ENCODE results near the gene C10orf105.

Gene C10orf105

DNA sequence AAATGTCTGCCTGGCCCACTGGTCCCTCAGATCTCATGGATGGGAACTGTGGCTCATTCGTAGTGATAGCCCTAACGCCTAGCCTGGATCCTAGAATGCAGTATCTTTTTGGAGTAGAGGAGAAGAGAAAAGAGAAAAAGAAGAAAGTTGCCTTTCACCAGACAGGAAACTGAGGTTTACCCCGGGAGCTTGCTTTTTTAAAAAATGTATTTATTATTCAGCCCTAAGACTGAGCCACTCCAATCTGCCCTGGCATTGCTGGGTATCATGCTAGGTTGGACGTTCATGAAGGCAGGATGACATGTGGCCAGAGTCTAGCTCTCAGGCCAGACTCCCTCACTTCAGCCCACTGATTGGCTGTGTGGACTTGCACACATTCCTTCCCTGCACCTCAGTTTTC, 21.5 kb upstream of the C10orf105 start:
- Histone ChIP-seq H3K9me3 (ENCODE audit: low read length) (no peaks in the 10 kb centered on the region), H3K9ac (ENCODE audit: low read length) (no peak overlapping the region), H3K4me3 (ENCODE audit: low read depth in 1 of 2, low read length in 2 of 2) (no peak overlapping the region), H3K27ac (ENCODE audit: low read depth, low read length) (no peak overlapping the region), H3K27me3 (ENCODE audit: control insufficient read depth in 1 of 2, insufficient read depth in 2 of 2, low read length in 2 of 2) (no peaks in the 10 kb centered on the region), H3K4me1 (ENCODE audit: insufficient read depth, low read length) (peaks cover 23% of the 10 kb centered on the region), H3K36me3 (ENCODE audit: insufficient read depth, low read length) (no peaks in the 10 kb centered on the region)

DNA sequence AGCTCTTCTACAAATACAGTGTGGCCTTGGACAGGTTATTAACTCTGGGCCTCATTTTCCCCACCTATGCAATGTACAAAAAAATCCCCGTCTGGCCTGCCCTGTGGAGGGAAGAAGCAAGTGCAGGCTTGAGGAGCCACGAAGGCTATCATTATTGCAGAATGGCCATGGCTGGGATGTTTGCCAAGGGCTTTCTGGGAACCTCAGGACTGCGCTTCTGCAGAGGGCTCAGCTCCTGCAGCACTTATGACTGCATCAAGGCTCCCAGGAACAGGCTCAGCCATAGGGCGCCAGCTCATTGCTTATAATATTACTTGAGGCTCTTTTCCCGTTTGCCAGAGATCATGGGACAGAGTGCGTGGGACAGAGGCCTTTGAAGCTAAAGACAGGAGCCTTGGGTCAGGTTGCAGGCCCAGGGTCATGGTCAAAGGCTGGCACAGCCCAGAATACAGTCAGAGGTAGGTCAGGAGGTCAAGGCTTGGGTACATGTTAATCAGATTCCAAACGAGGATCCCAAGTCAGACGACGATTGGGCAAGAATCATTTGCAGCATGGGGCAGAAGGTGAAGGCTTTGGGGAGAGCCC, 20.6 kb upstream of the C10orf105 start:
- no peaks in the 10 kb centered on the region for H3K36me3 ChIP-seq (ENCODE audit: insufficient read depth, low read length)
- peaks cover 21% of the 10 kb centered on the region for H3K4me1 ChIP-seq (ENCODE audit: insufficient read depth, low read length)
- no peak overlapping the region for H3K9ac ChIP-seq (ENCODE audit: low read length)
- peak overlapping the region; percentile 12 for H3K27ac ChIP-seq (ENCODE audit: low read depth, low read length)
- no peaks in the 10 kb centered on the region for H3K9me3 ChIP-seq (ENCODE audit: low read length)
- no peak overlapping the region for H3K4me3 ChIP-seq (ENCODE audit: low read depth in 1 of 2, low read length in 2 of 2)
- no peaks in the 10 kb centered on the region for H3K27me3 ChIP-seq (ENCODE audit: control insufficient read depth in 1 of 2, insufficient read depth in 2 of 2, low read length in 2 of 2)

DNA sequence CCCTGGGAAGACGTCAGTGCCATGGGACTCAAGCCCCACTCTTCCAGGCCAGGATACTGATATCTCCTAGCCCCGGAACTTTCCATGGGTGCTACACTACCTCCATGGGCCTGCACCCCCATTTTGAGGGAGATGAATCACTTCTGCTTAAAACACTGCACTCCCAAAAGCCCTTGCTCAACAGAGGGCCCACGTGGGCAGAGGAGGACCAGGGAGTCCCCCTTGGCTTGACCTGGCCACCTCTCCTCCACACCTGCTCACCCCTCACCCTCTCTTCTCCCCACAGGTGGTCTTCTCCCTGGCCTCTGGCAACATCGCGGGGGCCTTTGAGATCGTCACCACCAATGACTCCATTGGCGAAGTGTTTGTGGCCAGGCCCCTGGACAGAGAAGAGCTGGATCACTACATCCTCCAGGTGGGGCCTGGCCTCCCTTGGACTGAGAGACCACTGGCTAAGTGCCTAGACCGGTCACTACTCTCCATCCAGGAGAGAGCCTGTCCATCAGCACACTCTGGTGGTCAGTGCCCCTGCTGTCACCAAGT, 19.9 kb upstream of the C10orf105 start:
- no peaks in the 10 kb centered on the region for H3K27me3 ChIP-seq (ENCODE audit: control insufficient read depth in 1 of 2, insufficient read depth in 2 of 2, low read length in 2 of 2)
- H3K9me3 ChIP-seq (ENCODE audit: low read length): no peaks in the 10 kb centered on the region
- no peak overlapping the region for H3K4me3 ChIP-seq (ENCODE audit: low read depth in 1 of 2, low read length in 2 of 2)
- peaks cover 21% of the 10 kb centered on the region for H3K4me1 ChIP-seq (ENCODE audit: insufficient read depth, low read length)
- H3K36me3 ChIP-seq (ENCODE audit: insufficient read depth, low read length): no peaks in the 10 kb centered on the region
- no peak overlapping the region for H3K27ac ChIP-seq (ENCODE audit: low read depth, low read length)
- no peak overlapping the region for H3K9ac ChIP-seq (ENCODE audit: low read length)

DNA sequence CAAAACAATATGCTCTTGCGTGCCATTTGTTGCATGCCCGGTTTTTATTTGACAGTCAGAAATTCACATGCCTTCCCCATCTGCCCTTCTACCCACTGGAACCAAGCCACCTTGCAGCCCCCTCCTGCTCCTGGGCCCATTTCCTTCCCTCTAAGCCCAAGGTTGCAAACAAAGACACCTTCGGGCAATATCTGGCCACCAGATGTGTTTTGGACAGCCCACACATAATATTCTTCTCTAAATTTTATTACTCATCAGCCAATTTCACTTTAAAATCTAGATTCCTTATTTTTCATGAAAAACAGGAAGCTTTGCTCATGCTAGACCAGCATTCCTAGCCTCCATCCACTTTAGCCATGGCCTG, 18.2 kb upstream of the C10orf105 start:
- Histone ChIP-seq H3K9me3 (ENCODE audit: low read length) (no peaks in the 10 kb centered on the region), H3K36me3 (ENCODE audit: insufficient read depth, low read length) (no peaks in the 10 kb centered on the region), H3K9ac (ENCODE audit: low read length) (no peak overlapping the region), H3K27me3 (ENCODE audit: control insufficient read depth in 1 of 2, insufficient read depth in 2 of 2, low read length in 2 of 2) (no peaks in the 10 kb centered on the region), H3K4me1 (ENCODE audit: insufficient read depth, low read length) (peaks cover 21% of the 10 kb centered on the region), H3K27ac (ENCODE audit: low read depth, low read length) (no peak overlapping the region), H3K4me3 (ENCODE audit: low read depth in 1 of 2, low read length in 2 of 2) (no peak overlapping the region)

DNA sequence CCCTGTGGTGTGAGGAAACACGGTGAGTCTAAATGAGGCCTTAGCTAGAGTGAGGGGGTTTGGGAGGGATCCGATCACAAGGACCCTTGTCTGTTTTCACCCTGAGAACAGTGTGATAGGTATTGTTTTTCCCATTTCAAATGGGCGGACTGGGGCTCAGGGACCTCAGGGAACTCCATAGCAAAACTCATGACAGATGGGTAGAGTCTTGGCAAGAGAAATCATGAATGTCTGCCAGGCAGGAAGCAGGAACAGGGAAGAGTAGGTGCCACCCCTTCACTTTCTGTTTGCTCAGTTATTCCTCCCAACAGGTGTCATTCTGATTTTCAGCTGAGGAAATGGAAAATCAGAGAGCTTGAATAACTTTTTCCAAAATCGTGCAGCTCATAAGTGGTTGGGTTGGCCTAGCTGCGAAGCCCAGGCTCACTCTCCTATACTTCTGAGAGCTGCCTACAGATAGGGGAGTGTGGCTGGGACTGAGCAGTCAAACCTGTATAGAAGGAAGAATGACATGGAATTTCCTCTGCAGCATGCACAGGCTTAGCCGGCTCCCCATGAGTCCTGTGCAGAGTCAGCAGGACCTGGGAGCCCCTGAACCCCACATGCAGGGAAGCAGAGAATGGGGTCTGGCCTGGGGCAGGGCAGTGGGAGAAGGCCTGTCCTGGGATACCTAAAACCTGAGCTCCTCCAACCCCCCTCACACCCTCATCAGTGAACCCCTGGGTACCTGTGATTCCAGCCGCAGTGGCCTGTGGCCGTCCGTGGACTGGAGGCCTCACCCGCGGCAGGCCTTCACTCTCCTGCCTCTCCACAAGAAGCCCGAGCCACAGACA, 17.6 kb upstream of the C10orf105 start:
- Histone ChIP-seq H3K4me1 (ENCODE audit: insufficient read depth, low read length) (peaks cover 21% of the 10 kb centered on the region), H3K9me3 (ENCODE audit: low read length) (no peaks in the 10 kb centered on the region), H3K9ac (ENCODE audit: low read length) (no peak overlapping the region), H3K4me3 (ENCODE audit: low read depth in 1 of 2, low read length in 2 of 2) (no peak overlapping the region), H3K27me3 (ENCODE audit: control insufficient read depth in 1 of 2, insufficient read depth in 2 of 2, low read length in 2 of 2) (no peaks in the 10 kb centered on the region), H3K36me3 (ENCODE audit: insufficient read depth, low read length) (no peaks in the 10 kb centered on the region), H3K27ac (ENCODE audit: low read depth, low read length) (no peak overlapping the region)

GRCh38 chr10:71736570-71736952, 17.0 kb upstream of the C10orf105 start:
- no peaks in the 10 kb centered on the region for H3K27me3 ChIP-seq (ENCODE audit: control insufficient read depth in 1 of 2, insufficient read depth in 2 of 2, low read length in 2 of 2)
- H3K9ac ChIP-seq (ENCODE audit: low read length): no peak overlapping the region
- H3K36me3 ChIP-seq (ENCODE audit: insufficient read depth, low read length): no peaks in the 10 kb centered on the region
- no peak overlapping the region for H3K4me3 ChIP-seq (ENCODE audit: low read depth in 1 of 2, low read length in 2 of 2)
- no peaks in the 10 kb centered on the region for H3K9me3 ChIP-seq (ENCODE audit: low read length)
- no peak overlapping the region for H3K27ac ChIP-seq (ENCODE audit: low read depth, low read length)
- peaks cover 21% of the 10 kb centered on the region for H3K4me1 ChIP-seq (ENCODE audit: insufficient read depth, low read length)

DNA sequence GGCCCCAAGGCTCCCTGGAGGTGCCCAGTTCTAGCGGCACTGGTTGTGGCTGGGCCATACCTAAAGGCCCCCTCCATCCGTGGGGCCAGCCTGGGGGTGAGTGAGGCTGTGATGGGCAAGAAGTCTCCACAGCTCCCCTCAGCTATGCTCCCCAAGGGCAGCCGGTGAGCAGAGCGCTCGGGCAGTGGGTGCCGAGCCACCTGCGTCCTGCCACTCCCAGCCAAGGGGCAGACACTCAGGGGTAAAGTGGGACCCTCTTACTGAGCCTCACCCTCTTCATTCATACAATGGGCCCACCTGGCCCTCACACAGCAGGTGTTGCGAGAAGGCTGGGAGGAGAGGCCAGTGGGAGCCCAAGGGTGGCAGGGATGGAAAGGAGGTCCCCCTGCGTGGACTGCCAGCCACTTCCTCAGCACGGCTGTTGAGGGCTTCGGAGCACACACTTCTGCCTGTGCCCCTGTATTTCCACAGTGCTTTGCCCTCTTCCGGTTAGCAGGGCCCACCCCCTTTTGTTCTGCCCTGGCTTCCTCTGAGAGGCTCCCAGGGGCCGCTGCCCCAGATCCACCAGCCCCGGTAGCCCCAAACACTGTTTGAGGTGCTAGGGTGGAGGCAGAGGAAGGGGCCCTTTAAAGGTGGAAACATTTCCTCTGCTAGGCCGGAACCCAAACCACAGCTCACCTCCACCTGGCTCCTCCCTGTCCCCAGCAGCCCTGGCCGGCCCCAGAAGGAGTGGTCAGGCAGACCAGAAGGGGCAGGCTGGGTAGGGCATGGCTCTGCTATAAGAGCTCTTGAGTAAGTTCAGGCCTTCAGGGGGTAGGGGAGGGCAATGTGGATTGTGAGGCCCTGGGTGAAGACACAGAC, 16.4 kb upstream of the C10orf105 start:
- Histone ChIP-seq H3K9ac (ENCODE audit: low read length) (no peak overlapping the region), H3K36me3 (ENCODE audit: insufficient read depth, low read length) (no peaks in the 10 kb centered on the region), H3K9me3 (ENCODE audit: low read length) (no peaks in the 10 kb centered on the region), H3K4me3 (ENCODE audit: low read depth in 1 of 2, low read length in 2 of 2) (no peak overlapping the region), H3K4me1 (ENCODE audit: insufficient read depth, low read length) (peaks cover 21% of the 10 kb centered on the region), H3K27me3 (ENCODE audit: control insufficient read depth in 1 of 2, insufficient read depth in 2 of 2, low read length in 2 of 2) (no peaks in the 10 kb centered on the region), H3K27ac (ENCODE audit: low read depth, low read length) (no peak overlapping the region)

DNA sequence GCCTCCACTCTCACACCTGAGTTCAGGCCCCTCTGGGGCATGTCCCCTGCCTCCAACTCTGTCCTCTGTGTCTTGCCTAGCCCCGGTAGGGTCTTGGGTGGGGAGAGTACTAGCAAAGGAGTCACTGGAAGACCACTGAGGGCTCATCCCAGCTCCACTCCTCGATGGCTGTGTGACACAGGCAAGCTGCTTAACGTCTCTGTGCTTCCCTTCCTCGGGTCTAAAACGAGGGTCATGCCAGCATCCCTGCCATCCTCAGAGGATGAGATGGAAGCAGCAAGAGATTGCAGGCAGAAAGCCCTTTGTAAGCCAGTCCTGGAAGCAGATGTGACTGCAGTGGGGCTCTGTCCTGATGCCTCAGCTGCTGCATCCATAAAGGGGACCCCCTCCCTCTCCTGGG, 15.2 kb upstream of the C10orf105 start:
- H3K4me1 ChIP-seq (ENCODE audit: insufficient read depth, low read length): peaks cover 12% of the 10 kb centered on the region
- H3K36me3 ChIP-seq (ENCODE audit: insufficient read depth, low read length): no peaks in the 10 kb centered on the region
- H3K27ac ChIP-seq (ENCODE audit: low read depth, low read length): no peak overlapping the region
- no peak overlapping the region for H3K4me3 ChIP-seq (ENCODE audit: low read depth in 1 of 2, low read length in 2 of 2)
- no peak overlapping the region for H3K9ac ChIP-seq (ENCODE audit: low read length)
- H3K9me3 ChIP-seq (ENCODE audit: low read length): no peaks in the 10 kb centered on the region
- H3K27me3 ChIP-seq (ENCODE audit: control insufficient read depth in 1 of 2, insufficient read depth in 2 of 2, low read length in 2 of 2): no peaks in the 10 kb centered on the region

DNA sequence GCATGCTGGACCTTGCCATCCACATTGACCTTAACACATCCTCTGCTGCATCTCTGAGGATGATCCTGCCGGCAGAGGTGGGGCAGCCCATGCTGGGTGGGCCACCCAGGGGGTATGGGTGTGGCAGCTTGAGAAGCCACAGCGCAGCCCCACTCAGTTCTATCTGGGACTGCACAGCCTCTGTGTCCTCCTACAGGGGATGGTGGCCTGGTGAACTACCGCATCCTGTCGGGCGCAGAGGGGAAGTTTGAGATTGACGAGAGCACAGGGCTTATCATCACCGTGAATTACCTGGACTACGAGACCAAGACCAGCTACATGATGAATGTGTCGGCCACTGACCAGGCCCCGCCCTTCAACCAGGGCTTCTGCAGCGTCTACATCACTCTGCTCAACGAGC, 12.2 kb upstream of the C10orf105 start:
- Histone ChIP-seq H3K4me1 (ENCODE audit: insufficient read depth, low read length) (peaks cover 30% of the 10 kb centered on the region), H3K27me3 (ENCODE audit: control insufficient read depth in 1 of 2, insufficient read depth in 2 of 2, low read length in 2 of 2) (no peaks in the 10 kb centered on the region), H3K9ac (ENCODE audit: low read length) (no peak overlapping the region), H3K9me3 (ENCODE audit: low read length) (no peaks in the 10 kb centered on the region), H3K36me3 (ENCODE audit: insufficient read depth, low read length) (no peaks in the 10 kb centered on the region), H3K27ac (ENCODE audit: low read depth, low read length) (no peak overlapping the region), H3K4me3 (ENCODE audit: low read depth in 1 of 2, low read length in 2 of 2) (no peak overlapping the region)

DNA sequence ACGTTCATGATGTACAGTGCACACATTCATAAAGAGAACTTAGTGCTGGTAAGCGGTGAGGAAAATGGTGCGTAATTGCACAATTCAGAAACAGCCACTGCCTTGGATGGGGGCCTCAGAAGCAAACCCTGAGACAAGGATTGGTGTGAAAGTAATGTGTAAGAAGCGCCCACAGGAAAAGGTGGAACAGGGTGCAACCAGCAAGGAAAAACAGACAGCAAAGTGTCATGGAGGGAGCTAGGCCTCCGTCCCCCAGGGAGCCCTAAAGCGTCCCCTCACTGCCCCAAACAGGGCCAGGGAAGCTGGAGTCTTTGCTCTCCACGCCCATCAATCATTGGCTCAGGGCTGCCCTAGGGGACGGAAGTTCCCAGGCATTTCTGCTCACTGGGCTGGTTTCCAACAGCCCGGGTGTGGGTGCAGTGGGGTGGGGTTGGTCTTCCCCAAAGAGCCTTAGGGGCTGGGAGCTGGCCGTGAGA, 9.6 kb upstream of the C10orf105 start:
- Histone ChIP-seq H3K27ac (ENCODE audit: low read depth, low read length) (no peak overlapping the region), H3K36me3 (ENCODE audit: insufficient read depth, low read length) (no peaks in the 10 kb centered on the region), H3K9ac (ENCODE audit: low read length) (no peak overlapping the region), H3K4me3 (ENCODE audit: low read depth in 1 of 2, low read length in 2 of 2) (no peak overlapping the region), H3K27me3 (ENCODE audit: control insufficient read depth in 1 of 2, insufficient read depth in 2 of 2, low read length in 2 of 2) (no peaks in the 10 kb centered on the region), H3K4me1 (ENCODE audit: insufficient read depth, low read length) (peaks cover 27% of the 10 kb centered on the region), H3K9me3 (ENCODE audit: low read length) (no peaks in the 10 kb centered on the region)

Data from muscle layer of colon (tissue), 2 donors.